ENCODE measurements around the gene PANK3. TPM values are rescaled to one million over a fixed set of nuclear protein-coding genes. Genes with fewer than 3 reads are reported as not detected.

The PANK3 gene
- total RNA-seq, 1 experiment from 2014 or later = 82.6 TPM

DNA sequence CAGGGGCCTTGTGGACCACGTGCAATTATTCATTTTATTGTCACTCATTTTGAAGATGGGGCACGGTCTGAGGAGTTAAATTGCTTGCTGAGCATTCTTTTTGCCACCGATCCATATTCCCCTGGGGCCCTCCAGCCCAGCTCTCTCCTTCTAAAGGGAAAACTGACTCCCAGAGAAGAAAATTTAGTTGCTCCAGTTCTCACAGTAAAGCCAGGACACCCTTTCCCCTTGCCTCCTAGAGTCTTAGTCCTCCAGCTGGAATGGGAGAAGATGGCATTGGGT is 1.0 kb upstream of the PANK3 start:
- DNase-seq = no peak
- no peak overlapping the region for H4K5ac ChIP-seq (ENCODE audit: insufficient read length, low read depth, low read length)
- no peak overlapping the region for H3K56ac ChIP-seq (ENCODE audit: insufficient read length, low read depth, low read length)
- H3K27me3 ChIP-seq (ENCODE audit: insufficient read depth, low read length) = no peaks in the 10 kb centered on the region
- Mint-ChIP-seq H3K9me3 (peaks cover 0 to 1% of the 10 kb centered on the region in 2 experiments; a peak in 1 of 5 replicates), H3K4me3 (peak overlapping the region; percentile 77 to 83), H3K27ac (peak overlapping the region; percentile 99 to 100 (median 100)), H3K36me3 (ENCODE audit: insufficient read depth in 1 of 3, low read depth in 3 of 3) (peaks cover 5 to 7% (median 7%) of the 10 kb centered on the region in 3 experiments), H3K4me1 (peaks cover 30 to 33% of the 10 kb centered on the region in 2 experiments), H3K27me3 (ENCODE audit: low read depth) (peaks cover 5% of the 10 kb centered on the region)
- H2BK120ac ChIP-seq (ENCODE audit: low read depth, low read length, poor library complexity, severe bottlenecking) = no peak overlapping the region
- H3K4me2 ChIP-seq (ENCODE audit: insufficient read depth, insufficient read length, low read length) = peak overlapping the region; percentile 53
- peak overlapping the region; percentile 92 for H2AK5ac ChIP-seq (ENCODE audit: insufficient read length, low read length)
- peak overlapping the region; percentile 50 for H3K27ac ChIP-seq (ENCODE audit: insufficient read length, low read depth, low read length)
- H3T11ph ChIP-seq (ENCODE audit: low read length) = no peak overlapping the region
- no peak overlapping the region for H2BK15ac ChIP-seq (ENCODE audit: low read depth, low read length)
- no peak overlapping the region for H4K8ac ChIP-seq (replicated peaks; ENCODE audit: insufficient read length, low read depth, low read length)
- H3K23me2 ChIP-seq (ENCODE audit: insufficient read length, low read depth, low read length, poor library complexity, severe bottlenecking) = peaks cover 10% of the 10 kb centered on the region
- H3K23ac ChIP-seq (ENCODE audit: insufficient read length, low read depth, low read length) = no peak overlapping the region
- peak overlapping the region; percentile 39 for H2BK5ac ChIP-seq (ENCODE audit: insufficient read length, low read length)
- H3K18ac ChIP-seq (ENCODE audit: insufficient read length, low read depth, low read length) = no peak overlapping the region
- H4K20me1 ChIP-seq (ENCODE audit: control insufficient read depth, insufficient read depth, insufficient read length) = no peaks in the 10 kb centered on the region
- TF ChIP-seq, protein P1, sequence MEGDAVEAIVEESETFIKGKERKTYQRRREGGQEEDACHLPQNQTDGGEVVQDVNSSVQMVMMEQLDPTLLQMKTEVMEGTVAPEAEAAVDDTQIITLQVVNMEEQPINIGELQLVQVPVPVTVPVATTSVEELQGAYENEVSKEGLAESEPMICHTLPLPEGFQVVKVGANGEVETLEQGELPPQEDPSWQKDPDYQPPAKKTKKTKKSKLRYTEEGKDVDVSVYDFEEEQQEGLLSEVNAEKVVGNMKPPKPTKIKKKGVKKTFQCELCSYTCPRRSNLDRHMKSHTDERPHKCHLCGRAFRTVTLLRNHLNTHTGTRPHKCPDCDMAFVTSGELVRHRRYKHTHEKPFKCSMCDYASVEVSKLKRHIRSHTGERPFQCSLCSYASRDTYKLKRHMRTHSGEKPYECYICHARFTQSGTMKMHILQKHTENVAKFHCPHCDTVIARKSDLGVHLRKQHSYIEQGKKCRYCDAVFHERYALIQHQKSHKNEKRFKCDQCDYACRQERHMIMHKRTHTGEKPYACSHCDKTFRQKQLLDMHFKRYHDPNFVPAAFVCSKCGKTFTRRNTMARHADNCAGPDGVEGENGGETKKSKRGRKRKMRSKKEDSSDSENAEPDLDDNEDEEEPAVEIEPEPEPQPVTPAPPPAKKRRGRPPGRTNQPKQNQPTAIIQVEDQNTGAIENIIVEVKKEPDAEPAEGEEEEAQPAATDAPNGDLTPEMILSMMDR (conservative IDR thresholded peaks at IDR 0.05) = no peak
- no peaks in the 10 kb centered on the region for H3K9me3 ChIP-seq (ENCODE audit: control insufficient read depth, low read depth, low read length)
- peaks cover 4% of the 10 kb centered on the region; the same call in 1 of the 2 replicates for H3K4me1 ChIP-seq (ENCODE audit: insufficient read depth, low read length)
- no peak overlapping the region for H3K14ac ChIP-seq (ENCODE audit: insufficient read depth, low read length)
- no peak overlapping the region for H4K91ac ChIP-seq (ENCODE audit: insufficient read length, low read depth, low read length)
- H3K79me1 ChIP-seq (ENCODE audit: insufficient read depth, low read depth, low read length, poor library complexity, severe bottlenecking) = peaks cover 5% of the 10 kb centered on the region
- no CpG with 5 or more reads among the region's 3 CpGs for WGBS (ENCODE audit: extremely low coverage, insufficient read length, low lambda C conversion rate)
- H2AFZ ChIP-seq (ENCODE audit: low read length) = no peak overlapping the region
- peak overlapping the region; percentile 96 for H2BK12ac ChIP-seq (ENCODE audit: insufficient read length, low read depth, low read length)
- peaks cover 35% of the 10 kb centered on the region; the same call in 1 of the 2 replicates for H3K79me2 ChIP-seq (ENCODE audit: insufficient read depth, low read length)
- peak overlapping the region; percentile 33 for H3K9ac ChIP-seq (ENCODE audit: extremely low read depth, insufficient read length, low read length)
- H2BK20ac ChIP-seq (ENCODE audit: low read depth, low read length, poor library complexity, severe bottlenecking) = no peak overlapping the region
- no peak overlapping the region for H3K4ac ChIP-seq (ENCODE audit: low read depth, low read length)
